HG03066 (cell line): ENCODE results near the gene IL6ST.
"Not testable (repeated sequence)": the region's sequence is repeated elsewhere in the genome, so short reads cannot be mapped to it uniquely, and the experiment has no call there.

Source experiments
- ATAC-seq: cut with Tn5 transposase; IDR thresholded peaks from one replicate; pipeline ENCODE4 v1.9.1; 2021; ENCODE audit warnings: low read depth; ENCODE audit not compliant: unreplicated experiment

Gene IL6ST

GRCh38 chr5:56006094-56006493, 11.3 kb upstream of the IL6ST start:
- ATAC-seq: no peak

GRCh38 chr5:56004874-56005273, 10.1 kb upstream of the IL6ST start:
- ATAC-seq: no peak

- ATAC-seq: no peak
Measured at GRCh38 chr5:56003679-56004078, 8.9 kb upstream of the IL6ST start.

GRCh38 chr5:56003179-56003578, 8.4 kb upstream of the IL6ST start:
- ATAC-seq: no peak

- ATAC-seq: no peak
Measured at GRCh38 chr5:56002303-56002702, 7.5 kb upstream of the IL6ST start.

- not testable (repeated sequence) for ATAC-seq
Measured at GRCh38 chr5:56000221-56000620, 5.5 kb upstream of the IL6ST start.

- ATAC-seq: no peak
Measured at GRCh38 chr5:55998966-55999365, 4.2 kb upstream of the IL6ST start.

- no peak for ATAC-seq
Measured at GRCh38 chr5:55997742-55998351, 3.1 kb upstream of the IL6ST start.

- ATAC-seq: peak; percentile 92
Measured at GRCh38 chr5:55994998-55995914, 493 bp upstream of the IL6ST start.

GRCh38 chr5:55993731-55994494, 850 bp downstream of the IL6ST start:
- ATAC-seq: no peak

GRCh38 chr5:55993013-55993412, 1.8 kb downstream of the IL6ST start:
- no peak for ATAC-seq

GRCh38 chr5:55991768-55992486, 2.8 kb downstream of the IL6ST start:
- no peak for ATAC-seq

GRCh38 chr5:55990895-55991294, 3.9 kb downstream of the IL6ST start:
- ATAC-seq: not testable (repeated sequence)

- no peak for ATAC-seq
Measured at GRCh38 chr5:55989860-55990259, 4.9 kb downstream of the IL6ST start.

GRCh38 chr5:55988979-55989638, 5.7 kb downstream of the IL6ST start:
- ATAC-seq: no peak

GRCh38 chr5:55988428-55988827, 6.3 kb downstream of the IL6ST start:
- not testable (repeated sequence) for ATAC-seq

- ATAC-seq: no peak
Measured at GRCh38 chr5:55986931-55987330, 7.8 kb downstream of the IL6ST start.

- no peak for ATAC-seq
Measured at GRCh38 chr5:55985181-55985580, 9.6 kb downstream of the IL6ST start.

GRCh38 chr5:55983986-55984385, 10.8 kb downstream of the IL6ST start:
- ATAC-seq: no peak

- ATAC-seq: no peak
Measured at GRCh38 chr5:55982957-55983381, 11.8 kb downstream of the IL6ST start.
